Measurements from ENCODE around the gene MPHOSPH10. TPM values are rescaled to one million over a fixed set of nuclear protein-coding genes. Genes with fewer than 3 reads are reported as not detected.
"Not testable (repeated sequence)": the region's sequence is repeated elsewhere in the genome, so short reads cannot be mapped to it uniquely, and the experiment has no call there.

Gene MPHOSPH10
- polyA plus RNA-seq, 1 donor = 55.8 TPM

DNA sequence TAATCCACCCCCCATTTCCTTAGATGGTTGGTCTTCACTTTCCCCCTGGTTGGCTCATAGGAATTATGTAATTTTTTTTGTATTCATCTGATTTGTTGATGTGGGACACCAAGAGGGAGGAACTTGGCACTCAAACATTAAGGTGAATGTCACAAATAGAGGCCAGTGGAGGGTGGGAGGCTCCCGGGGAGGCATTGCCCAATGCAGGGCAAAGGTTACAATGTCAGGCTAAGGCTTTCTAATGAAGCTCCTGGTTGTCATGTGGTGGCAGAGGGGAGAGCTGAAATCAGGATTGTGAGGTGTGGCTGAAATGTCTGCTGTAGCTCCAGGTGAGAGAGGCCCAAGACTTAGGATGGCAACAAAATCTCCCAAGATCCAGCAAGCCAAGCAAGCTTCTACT lies 42.7 kb downstream of the MPHOSPH10 start:
- no peak for DNase-seq

DNA sequence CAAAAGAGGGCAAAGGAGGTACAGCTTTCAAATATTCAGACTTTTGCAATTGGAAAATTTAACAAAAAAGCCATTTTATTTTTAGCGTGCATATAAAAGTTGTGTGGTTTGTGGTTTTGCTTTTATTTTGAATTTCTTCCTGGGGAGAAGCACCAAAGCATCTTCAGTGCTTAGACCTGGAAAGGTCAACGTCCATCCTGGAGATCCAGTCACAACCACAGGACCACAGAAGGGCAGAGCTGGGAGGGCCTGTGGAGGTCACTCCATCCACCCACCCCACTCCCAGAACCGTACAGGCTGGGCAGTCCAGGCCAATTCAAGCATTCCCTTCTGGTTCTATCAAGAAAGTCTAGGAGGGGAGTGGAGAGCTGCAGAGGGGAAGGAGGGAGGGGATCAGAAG lies 43.8 kb downstream of the MPHOSPH10 start:
- DNase-seq = no peak

DNA sequence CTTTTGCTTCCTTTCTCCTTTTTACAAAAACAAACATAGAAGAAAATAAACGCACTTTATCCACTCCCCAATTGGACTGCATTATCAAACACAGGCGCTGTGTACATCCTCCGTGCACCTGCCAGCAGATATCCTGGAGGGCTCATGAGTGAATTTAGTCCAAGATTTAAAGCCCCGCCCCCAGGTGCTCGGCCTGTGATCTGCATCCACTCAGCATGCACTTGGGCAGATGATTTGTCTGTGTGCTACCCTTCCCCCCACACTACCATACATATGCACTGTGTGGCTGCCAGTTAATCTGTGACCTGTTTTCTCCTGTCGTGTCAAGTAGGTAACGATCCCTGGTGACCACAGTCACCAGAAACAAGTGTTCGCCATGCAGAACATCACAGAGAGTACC lies 48.4 kb downstream of the MPHOSPH10 start:
- DNase-seq = not testable (repeated sequence)

DNA sequence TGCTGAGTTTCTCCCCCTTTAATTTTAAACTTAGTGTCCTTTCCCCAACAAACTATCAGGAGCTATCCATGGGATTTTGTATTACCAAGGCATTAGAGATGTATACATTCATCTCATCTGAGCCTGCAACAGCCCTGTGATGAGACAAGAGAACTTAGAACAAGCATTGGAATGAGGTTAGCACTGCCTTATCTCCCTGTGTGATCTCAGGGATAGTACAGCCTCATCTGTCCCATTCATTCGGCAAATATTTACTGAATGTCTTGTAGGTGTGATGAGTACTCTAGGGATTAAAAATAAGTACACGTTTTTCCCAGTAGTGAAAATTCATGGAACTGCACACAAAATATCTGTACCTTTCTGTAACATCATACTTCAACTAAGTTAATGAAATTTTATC lies 50.9 kb downstream of the MPHOSPH10 start:
- no peak for DNase-seq

DNA sequence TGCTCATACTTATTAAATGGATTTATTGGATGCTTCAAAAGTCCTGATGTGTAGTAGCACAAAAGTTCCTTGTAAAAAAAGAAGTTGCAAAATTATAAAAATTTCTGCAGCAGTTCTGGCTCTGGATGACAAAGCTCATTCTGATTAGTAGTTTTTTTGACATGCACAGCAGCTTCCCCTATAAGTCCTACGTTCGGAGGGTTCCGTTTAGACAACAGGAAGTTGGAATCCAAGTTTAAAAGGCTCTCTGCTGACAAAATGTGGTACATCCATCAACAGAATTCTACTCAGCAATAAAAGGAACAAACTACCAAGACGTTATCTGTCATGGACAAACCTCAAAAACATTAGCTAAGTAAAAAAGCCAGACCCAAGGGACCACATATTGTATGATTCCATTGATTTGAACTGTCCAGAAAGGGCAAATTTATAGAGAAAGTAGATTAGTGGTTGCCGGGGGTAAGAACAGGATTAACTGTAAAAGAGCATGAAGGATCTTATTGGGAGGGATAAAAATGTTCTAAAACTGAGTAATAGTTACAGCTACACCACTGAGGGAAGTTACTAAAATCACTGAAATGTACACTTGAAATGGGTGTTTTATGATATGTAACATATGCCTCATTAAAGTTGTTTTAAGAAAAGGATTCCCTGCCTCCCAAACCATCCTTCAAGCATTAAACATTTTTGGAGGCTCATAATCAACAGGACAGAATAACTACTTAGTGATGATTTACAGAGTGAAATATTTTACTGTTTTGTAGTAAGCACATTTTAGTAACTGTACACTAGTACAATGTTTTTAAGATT lies 53.1 kb downstream of the MPHOSPH10 start:
- not testable (repeated sequence) for DNase-seq

- no peak for DNase-seq
Measured at GRCh38 chr2:71186973-71187372, 56.5 kb downstream of the MPHOSPH10 start.

DNA sequence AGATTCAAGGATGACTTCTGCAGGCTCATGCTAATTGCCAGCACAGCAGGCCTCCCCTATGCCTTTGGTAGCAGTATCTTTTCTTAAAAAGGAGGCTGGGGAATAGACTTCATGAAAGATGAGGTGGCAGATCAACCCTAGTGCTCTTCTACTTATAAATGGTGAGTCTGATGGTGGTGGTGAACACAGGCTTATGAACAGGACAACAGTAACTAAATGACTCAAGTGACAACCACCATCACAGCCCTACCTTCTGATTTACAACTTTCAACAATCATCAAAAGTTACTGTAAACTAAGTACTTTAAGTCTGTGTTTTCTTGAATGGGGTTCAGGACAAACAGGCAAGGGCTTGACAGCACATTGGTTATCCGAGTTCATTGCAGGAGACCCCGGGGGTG lies 57.2 kb downstream of the MPHOSPH10 start:
- no peak for DNase-seq

- DNase-seq = no peak
Measured at GRCh38 chr2:71190656-71191569, 60.5 kb downstream of the MPHOSPH10 start.

GRCh38 chr2:71191570-71191943 lies 61.1 kb downstream of the MPHOSPH10 start:
- DNase-seq = no peak

Other genes starting within 250 kb of the MPHOSPH10 start
- gene VAX2, start 230.1 kb upstream of the MPHOSPH10 start, polyA plus RNA-seq (ENCODE audit: insufficient read length) = 0.71 TPM
- 58.5 TPM for gene ATP6V1B1, start 194.7 kb upstream of the MPHOSPH10 start, polyA plus RNA-seq (ENCODE audit: insufficient read length)
- 0.90 TPM for gene ANKRD53, start 152.0 kb upstream of the MPHOSPH10 start, polyA plus RNA-seq (ENCODE audit: insufficient read length)
- 62.1 TPM for gene TEX261, start 135.8 kb upstream of the MPHOSPH10 start, polyA plus RNA-seq (ENCODE audit: insufficient read length)
- gene NAGK, start 62.0 kb upstream of the MPHOSPH10 start, polyA plus RNA-seq (ENCODE audit: insufficient read length) = 93.5 TPM
- 28.3 TPM for gene MCEE, start 405 bp upstream of the MPHOSPH10 start, polyA plus RNA-seq (ENCODE audit: insufficient read length)
- gene PAIP2B, start 96.5 kb downstream of the MPHOSPH10 start, polyA plus RNA-seq (ENCODE audit: insufficient read length) = 21.6 TPM
- gene ZNF638, start 201.1 kb downstream of the MPHOSPH10 start, polyA plus RNA-seq (ENCODE audit: insufficient read length) = 285 TPM

All from left kidney (tissue), 2 donors.